KG1 (cell line): ENCODE measurements around the gene MRPL49.

Source experiments
- DNase-seq: peaks from one replicate; lab custom pipeline; 2025; lab: John Stamatoyannopoulos, UW

Gene MRPL49

GRCh38 chr11:65121865-65122696 is at the start of gene MRPL49, which contains the start of gene FAU:
MRPL49 (plus strand) TSS chr11:65122321; CDS start chr11:65122347, 26 bp downstream.
FAU (minus strand) TSS chr11:65122134; CDS start chr11:65121813, 321 bp downstream.
- peak; percentile 99 for DNase-seq

- DNase-seq: no peak
These were observed 49.5 kb upstream of the MRPL49 start for GRCh38 chr11:65072631-65072966.

- no peak for DNase-seq
These were observed 44.7 kb upstream of the MRPL49 start for GRCh38 chr11:65077451-65077850.

DNA sequence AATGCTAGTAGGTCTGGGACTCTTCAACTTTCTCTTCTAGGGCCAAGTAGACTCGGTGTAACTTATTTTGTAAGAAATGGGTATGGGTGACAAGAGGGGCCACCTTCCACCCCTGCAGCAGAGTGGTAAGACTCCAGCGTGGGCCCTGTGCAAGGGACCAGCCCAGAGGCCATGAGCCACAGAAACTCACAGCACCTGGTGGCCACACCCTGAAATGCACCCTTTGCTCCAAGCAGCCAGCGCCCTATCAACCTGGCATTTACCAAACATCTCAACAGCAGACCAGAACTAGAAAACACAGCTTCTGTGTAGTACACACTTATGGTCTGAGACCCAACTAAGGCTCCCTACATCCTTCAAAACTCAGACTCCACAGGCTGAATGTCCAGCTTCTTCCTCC is 44.0 kb upstream of the MRPL49 start:
- DNase-seq: peak; percentile 34

DNA sequence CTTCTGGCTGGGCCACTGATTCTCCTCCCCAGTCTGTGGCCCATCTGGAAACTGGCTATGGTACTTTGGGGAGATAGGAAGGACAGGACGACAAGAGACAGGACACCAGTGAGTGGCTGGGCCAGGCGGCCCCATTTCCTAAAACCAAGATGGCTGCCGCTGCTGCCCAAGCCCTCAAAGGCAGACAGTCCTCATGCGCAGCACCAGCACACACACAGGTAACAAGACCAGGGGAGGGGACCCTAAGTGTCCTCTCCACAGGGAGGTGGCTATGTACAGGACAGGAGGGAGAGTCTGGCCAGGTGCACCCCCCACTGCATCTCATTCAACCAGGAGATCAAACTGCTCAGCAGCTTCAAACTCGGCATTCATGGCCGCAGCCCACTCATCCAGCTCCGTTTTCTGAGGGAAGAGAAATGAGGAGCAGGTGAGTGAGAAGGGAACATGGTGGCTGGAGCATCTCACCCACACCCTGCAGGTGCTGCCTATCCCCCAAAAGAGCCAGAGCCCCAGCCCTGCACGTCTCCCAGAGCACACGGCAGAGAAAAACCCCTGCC is 43.3 kb upstream of the MRPL49 start:
- no peak for DNase-seq

- no peak for DNase-seq
These were observed 38.8 kb upstream of the MRPL49 start for GRCh38 chr11:65083134-65083833.

GRCh38 chr11:65083834-65084597 is 38.1 kb upstream of the MRPL49 start, which contains the start of the genes CDCA5 and ZFPL1:
CDCA5 (minus strand) TSS chr11:65084040; CDS start chr11:65083978, 62 bp downstream.
ZFPL1 (plus strand) TSS chr11:65084222; CDS start chr11:65084699, 477 bp downstream.
- DNase-seq: peak; percentile 97

- no peak for DNase-seq
These were observed 37.3 kb upstream of the MRPL49 start for GRCh38 chr11:65084598-65085375.

DNA sequence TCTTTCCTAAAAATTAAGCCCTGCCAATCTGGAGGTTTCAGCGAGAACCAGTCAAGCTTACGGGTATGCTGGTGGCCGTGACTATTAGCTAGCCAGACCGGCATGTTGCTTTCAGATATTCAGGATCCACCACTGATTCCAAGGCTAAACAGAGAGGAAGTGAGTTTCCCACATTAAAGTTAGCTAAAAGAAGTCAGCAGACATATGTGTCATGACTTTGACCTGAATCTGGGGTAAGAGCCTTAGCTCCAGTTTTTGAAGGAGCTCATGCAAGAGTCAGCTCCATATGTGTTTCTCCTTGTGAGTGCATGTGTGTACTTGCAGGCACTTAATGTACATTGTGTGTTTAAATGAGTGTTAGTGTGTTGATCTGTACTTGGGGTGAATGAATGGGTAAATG is 36.7 kb upstream of the MRPL49 start:
- DNase-seq: no peak

DNA sequence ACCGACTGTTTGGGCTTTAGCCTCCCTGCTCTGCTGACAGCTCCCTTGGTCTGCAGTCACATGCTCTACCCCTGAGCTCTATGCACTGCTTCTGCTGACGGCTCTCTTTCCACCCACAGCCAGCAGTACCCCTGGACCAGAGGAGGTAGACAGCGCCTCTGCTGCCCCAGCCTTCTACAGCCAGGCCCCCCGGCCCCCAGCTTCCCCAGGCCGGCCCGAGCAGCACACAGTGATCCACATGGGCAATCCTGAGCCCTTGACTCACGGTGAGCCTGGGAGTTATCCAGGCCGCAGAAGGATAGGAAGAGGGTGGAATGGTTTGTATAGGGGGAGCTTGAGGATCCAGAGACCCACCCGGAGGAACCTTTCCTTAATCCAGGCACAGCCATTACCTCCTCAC is 35.3 kb upstream of the MRPL49 start:
- DNase-seq: no peak

GRCh38 chr11:65087216-65087615 is 34.9 kb upstream of the MRPL49 start:
- DNase-seq: no peak

- DNase-seq: no peak
These were observed 34.3 kb upstream of the MRPL49 start for GRCh38 chr11:65087827-65088226.

GRCh38 chr11:65089621-65090020 is 32.5 kb upstream of the MRPL49 start:
- DNase-seq: no peak

DNA sequence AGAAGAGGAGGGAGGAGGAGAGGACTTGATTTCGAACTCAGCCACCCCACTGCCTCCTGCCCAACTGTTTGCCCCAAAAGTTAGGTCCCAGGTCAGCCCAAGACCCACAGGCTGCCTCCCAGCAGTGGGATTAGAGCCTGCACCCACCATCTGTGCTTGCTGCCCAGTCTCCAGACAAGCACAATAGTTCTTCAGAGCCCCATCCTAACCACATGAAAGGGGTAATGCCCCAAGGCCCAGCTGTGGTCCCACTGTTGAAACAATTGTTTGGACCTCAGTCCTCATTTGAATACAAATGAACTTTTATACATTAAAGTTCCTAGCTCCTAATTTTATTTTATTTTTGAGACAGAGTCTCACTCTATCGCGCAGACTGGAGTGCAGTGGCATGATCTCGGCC is 31.5 kb upstream of the MRPL49 start:
- no peak for DNase-seq

GRCh38 chr11:65095427-65095826 is 26.7 kb upstream of the MRPL49 start:
- no peak for DNase-seq

DNA sequence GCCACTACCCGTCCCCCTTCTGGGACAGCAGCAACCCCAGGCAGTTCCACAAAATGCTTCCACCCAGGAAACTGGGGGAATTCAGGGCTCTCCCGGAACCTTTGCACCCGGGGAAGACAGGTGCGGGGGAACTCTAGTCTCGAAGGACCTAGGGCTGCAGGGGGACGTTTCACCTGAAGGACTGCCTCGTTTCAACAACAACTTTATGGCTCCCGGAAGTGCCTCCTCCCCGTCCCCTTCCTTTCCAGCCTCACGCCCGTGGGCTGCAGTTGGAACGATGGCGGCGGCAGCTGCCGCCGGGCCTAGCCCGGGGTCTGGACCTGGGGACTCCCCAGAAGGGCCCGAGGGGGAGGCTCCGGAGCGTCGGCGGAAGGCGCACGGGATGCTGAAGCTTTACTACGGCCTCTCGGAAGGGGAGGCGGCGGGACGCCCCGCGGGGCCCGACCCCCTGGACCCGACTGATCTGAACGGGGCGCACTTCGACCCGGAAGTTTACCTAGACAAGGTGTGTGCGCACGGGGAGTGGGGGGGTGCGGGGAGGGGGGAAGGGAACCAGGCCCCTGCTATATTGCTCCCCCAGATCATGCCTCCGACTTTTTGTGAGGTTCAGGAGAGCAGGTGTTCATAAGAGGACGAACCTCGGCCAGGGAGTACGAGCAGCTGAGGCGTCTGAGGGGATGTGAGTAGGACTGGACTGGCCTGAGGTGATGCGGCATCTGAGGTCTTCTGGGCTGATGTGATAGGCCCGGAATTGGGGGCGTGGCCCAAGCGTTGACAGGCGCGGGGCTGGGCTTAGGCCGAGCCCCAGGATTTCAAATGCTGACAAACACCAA is 25.9 kb upstream of the MRPL49 start, which contains the start of gene VPS51:
TSS of gene VPS51 (plus strand) at position 241 of the 833 bp plus-strand sequence. CDS start at position 278, 37 bp downstream.
- DNase-seq: peak; percentile 88

GRCh38 chr11:65096926-65097325 is 25.2 kb upstream of the MRPL49 start:
- no peak for DNase-seq

DNA sequence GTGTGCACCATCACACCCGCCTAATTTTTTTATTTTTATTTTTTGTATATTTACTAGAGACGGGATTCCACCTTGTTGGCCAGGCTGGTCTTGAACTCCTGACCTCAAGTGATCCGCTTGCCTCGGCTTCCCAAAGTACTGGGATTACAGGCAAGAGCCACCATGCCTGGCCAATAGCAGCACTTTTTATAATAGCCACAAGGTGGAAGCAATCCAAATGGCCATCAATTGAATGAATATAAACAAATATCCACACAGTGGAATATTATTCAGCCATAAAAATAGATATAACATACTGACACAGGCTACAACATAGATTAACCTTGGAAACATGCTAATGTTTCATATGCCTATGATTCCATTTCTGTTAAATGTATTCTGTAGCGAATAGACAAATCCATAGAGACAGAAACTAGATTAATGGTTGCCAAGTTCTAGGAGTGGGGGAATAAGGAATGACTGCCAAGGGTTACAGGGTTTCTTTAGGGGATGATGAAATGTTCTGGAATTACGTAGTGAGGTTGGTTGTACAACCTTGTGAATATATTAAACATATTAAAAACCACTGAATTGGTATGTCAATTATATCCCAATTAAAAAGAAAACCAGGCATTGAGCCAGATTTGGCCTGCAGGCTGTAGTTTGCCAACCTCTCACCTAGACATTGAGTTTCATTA is 21.3 kb upstream of the MRPL49 start:
- DNase-seq: no peak
